OCI-LY1 (cell line): ENCODE data around the gene CSRP1.

ENCODE experiments used
- H2AFZ ChIP-seq: fragments of 200-600 bp; sonication (generic), shearing (Covaris generic); 2 replicates; pipeline ENCODE4 v1.6.0; 2014; ENCODE audit warnings: antibody characterized with exemption, mild to moderate bottlenecking, low read length
- H3F3A ChIP-seq: fragments of 200-600 bp; sonication (generic), shearing (Covaris generic); 2 replicates; pipeline ENCODE4 v1.6.0; 2014; ENCODE audit warnings: mild to moderate bottlenecking, antibody characterized with exemption, low read length, moderate library complexity; ENCODE audit not compliant: insufficient read depth
- H3K27ac ChIP-seq: fragments of 200-600 bp; sonication (generic); 2 replicates; pipeline ENCODE4 v1.5.1; 2014; ENCODE audit warnings: low read length, mixed run types, mild to moderate bottlenecking, low read depth; ENCODE audit not compliant: poor library complexity, severe bottlenecking
- H3K27me3 ChIP-seq: fragments of 200-600 bp; sonication (generic); 2 replicates; pipeline ENCODE4 v1.6.0; 2014; ENCODE audit warnings: antibody characterized with exemption, mild to moderate bottlenecking, low read length, moderate library complexity; ENCODE audit not compliant: insufficient read depth
- H3K36me3 ChIP-seq: fragments of 200-600 bp; sonication (generic); 2 replicates; pipeline ENCODE4 v1.6.1; 2014; ENCODE audit warnings: mild to moderate bottlenecking, antibody characterized with exemption, low read length, moderate library complexity, mixed read lengths; ENCODE audit not compliant: insufficient read depth
- H3K4me1 ChIP-seq: fragments of 200-600 bp; sonication (generic); 2 replicates; pipeline ENCODE4 v1.5.1; 2014; ENCODE audit warnings: mild to moderate bottlenecking, low read length, moderate library complexity; ENCODE audit not compliant: insufficient read depth, severe bottlenecking
- H3K4me2 ChIP-seq: fragments of 200-600 bp; sonication (generic), shearing (Covaris generic); 2 replicates; pipeline ENCODE4 v1.6.1; 2014; ENCODE audit warnings: low read length
- H3K4me3 ChIP-seq: fragments of 200-600 bp; sonication (generic); 2 replicates; pipeline ENCODE4 v1.5.1; 2014; ENCODE audit warnings: low read length, low read depth, mild to moderate bottlenecking, mixed read lengths; ENCODE audit not compliant: poor library complexity, severe bottlenecking
- H3K79me2 ChIP-seq: fragments of 200-600 bp; shearing (Covaris generic); 2 replicates; pipeline ENCODE4 v1.6.1; 2016; ENCODE audit warnings: mixed run types, low read length, mixed read lengths; ENCODE audit not compliant: insufficient read depth
- H3K9ac ChIP-seq: fragments of 200-600 bp; sonication (generic), shearing (Covaris generic); 2 replicates; pipeline ENCODE4 v1.6.1; 2014; ENCODE audit warnings: mild to moderate bottlenecking, low read length, mixed read lengths
- H3K9me2 ChIP-seq: fragments of 200-600 bp; sonication (generic), shearing (Covaris generic); 2 replicates; pipeline ENCODE4 v1.6.1; 2014; ENCODE audit warnings: low read depth, mild to moderate bottlenecking, low read length, mixed read lengths
- H3K9me3 ChIP-seq: fragments of 200-600 bp; shearing (Covaris generic); 2 replicates; pipeline ENCODE4 v1.6.1; 2014; ENCODE audit warnings: low read length, mixed read lengths
- H4K20me1 ChIP-seq: fragments of 200-600 bp; sonication (generic), shearing (Covaris generic); 2 replicates; pipeline ENCODE4 v1.6.0; 2016; ENCODE audit warnings: mild to moderate bottlenecking, low read length; ENCODE audit not compliant: insufficient read depth
- CTCF ChIP-seq: fragments of 200-600 bp; sonication (generic), shearing (Covaris generic); IDR thresholded peaks from 2 replicates; pipeline ENCODE4 v1.5.1; 2017; ENCODE audit warnings: mild to moderate bottlenecking, antibody characterized with exemption, low read length, moderate library complexity, mixed read lengths
- EZH2 ChIP-seq: fragments of 200-600 bp; sonication (generic), shearing (Covaris generic); IDR thresholded peaks from 2 replicates; pipeline ENCODE4 v1.8.0; 2017; ENCODE audit warnings: borderline replicate concordance, mixed run types, mild to moderate bottlenecking, antibody characterized with exemption, low read length, moderate library complexity, mixed read lengths

The CSRP1 gene

DNA sequence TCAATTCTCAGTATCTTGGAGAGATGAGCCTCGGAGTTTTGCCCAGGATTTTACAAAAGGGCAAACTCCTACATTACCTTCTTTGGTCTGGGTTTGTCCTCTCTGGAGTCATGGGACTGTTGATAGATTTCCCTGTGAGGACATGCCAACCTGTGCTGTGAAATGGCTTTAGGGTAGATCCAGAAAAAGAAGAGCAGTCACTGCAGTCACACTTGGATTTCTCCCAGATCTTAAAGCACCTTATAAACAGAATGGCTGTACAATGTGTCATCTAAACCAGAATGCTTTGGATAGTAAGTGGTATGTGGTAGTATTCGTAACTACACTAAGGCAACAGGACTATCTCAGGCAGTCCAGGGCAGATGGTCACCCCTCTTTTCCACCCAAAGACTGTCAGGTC is 1.9 kb upstream of the CSRP1 start:
- H3K9me3 ChIP-seq = no peaks in the 10 kb centered on the region
- TF ChIP-seq CTCF (no peak), EZH2 (no peak)
- H3K27ac ChIP-seq = peak overlapping the region; percentile 77
- H3K27me3 ChIP-seq = no peaks in the 10 kb centered on the region
- no peaks in the 10 kb centered on the region for H3F3A ChIP-seq
- no peaks in the 10 kb centered on the region for H3K9me2 ChIP-seq
- peaks cover 78% of the 10 kb centered on the region for H3K4me1 ChIP-seq
- no peak overlapping the region for H3K9ac ChIP-seq
- H3K79me2 ChIP-seq = no peaks in the 10 kb centered on the region
- peak overlapping the region; percentile 11; the same call in 1 of the 2 replicates for H3K4me2 ChIP-seq
- no peaks in the 10 kb centered on the region for H3K36me3 ChIP-seq
- H2AFZ ChIP-seq = no peak overlapping the region
- no peak overlapping the region for H3K4me3 ChIP-seq
- H4K20me1 ChIP-seq = no peaks in the 10 kb centered on the region

GRCh38 chr1:201507360-201507675 is 395 bp upstream of the CSRP1 start:
- peak overlapping the region; percentile 71 for H3K4me3 ChIP-seq
- peaks cover 87% of the 10 kb centered on the region for H3K4me1 ChIP-seq
- H2AFZ ChIP-seq = 0 out of 2 replicates have a peak overlapping the region, but pooled peaks have one; percentile 5
- H3K4me2 ChIP-seq = peak overlapping the region; percentile 94
- H3K9ac ChIP-seq = peak overlapping the region; percentile 75
- no peak for TF ChIP-seq EZH2
- TF ChIP-seq CTCF = no peak
- no peaks in the 10 kb centered on the region for H3K9me3 ChIP-seq
- no peaks in the 10 kb centered on the region for H3K27me3 ChIP-seq
- no peaks in the 10 kb centered on the region for H3K9me2 ChIP-seq
- no peaks in the 10 kb centered on the region for H3K79me2 ChIP-seq
- H3F3A ChIP-seq = no peaks in the 10 kb centered on the region
- no peaks in the 10 kb centered on the region for H4K20me1 ChIP-seq
- no peaks in the 10 kb centered on the region for H3K36me3 ChIP-seq
- H3K27ac ChIP-seq = peak overlapping the region; percentile 77

GRCh38 chr1:201506092-201506491 is 831 bp downstream of the CSRP1 start:
- no peaks in the 10 kb centered on the region for H3K27me3 ChIP-seq
- peaks cover 78% of the 10 kb centered on the region for H3K4me1 ChIP-seq
- H3K9me3 ChIP-seq = no peaks in the 10 kb centered on the region
- peak overlapping the region; percentile 71 for H3K4me3 ChIP-seq
- H3K36me3 ChIP-seq = no peaks in the 10 kb centered on the region
- H4K20me1 ChIP-seq = no peaks in the 10 kb centered on the region
- peak overlapping the region; percentile 94 for H3K4me2 ChIP-seq
- no peaks in the 10 kb centered on the region for H3K79me2 ChIP-seq
- no peak overlapping the region for H2AFZ ChIP-seq
- no peaks in the 10 kb centered on the region for H3F3A ChIP-seq
- peak overlapping the region; percentile 52 for H3K27ac ChIP-seq
- TF ChIP-seq CTCF (no peak), EZH2 (no peak)
- H3K9me2 ChIP-seq = no peaks in the 10 kb centered on the region
- H3K9ac ChIP-seq = peak overlapping the region; percentile 75
